Brain microvascular endothelial cell (primary cell): ENCODE data around the gene LUZP2.

Source experiments
- DNase-seq: peaks from one replicate; pipeline ENCODE4 v3.0.0-alpha.2; 2020
- H3K27ac ChIP-seq: fragments of 250-450 bp; sonication (Bioruptor Pico); 2 replicates; pipeline ENCODE4 v1.5.1; 2020; ENCODE audit warnings: mild to moderate bottlenecking, moderate library complexity
- H3K27me3 ChIP-seq: fragments of 250-450 bp; sonication (Bioruptor Pico); replicated peaks from 2 replicates; pipeline ENCODE4 v1.5.1; 2020; ENCODE audit warnings: mild to moderate bottlenecking
- H3K36me3 ChIP-seq: fragments of 250-450 bp; sonication (Bioruptor Pico); replicated peaks from 2 replicates; pipeline ENCODE4 v1.5.1; 2020; ENCODE audit warnings: mild to moderate bottlenecking
- H3K4me3 ChIP-seq: 2 replicates; pipeline ENCODE4 v1.5.1; 2011; ENCODE audit warnings: low read depth, mild to moderate bottlenecking, control low read depth, low read length, moderate library complexity
- in situ Hi-C: cut with HindIII; loops from 2 replicates; pipeline ENCODE4 v1.10.0; 2017; ENCODE audit warnings: low sequenced_read_pairs, low pct_ligation_motif_present
- TF ChIP-seq, protein P1 (sequence below): IDR thresholded peaks from 2 replicates; pipeline ENCODE4 v1.5.1; 2011; ENCODE audit warnings: low read depth, mild to moderate bottlenecking, moderate library complexity, low read length, control low read depth, inconsistent platforms; ENCODE audit errors: missing control alignments

Gene LUZP2

DNA sequence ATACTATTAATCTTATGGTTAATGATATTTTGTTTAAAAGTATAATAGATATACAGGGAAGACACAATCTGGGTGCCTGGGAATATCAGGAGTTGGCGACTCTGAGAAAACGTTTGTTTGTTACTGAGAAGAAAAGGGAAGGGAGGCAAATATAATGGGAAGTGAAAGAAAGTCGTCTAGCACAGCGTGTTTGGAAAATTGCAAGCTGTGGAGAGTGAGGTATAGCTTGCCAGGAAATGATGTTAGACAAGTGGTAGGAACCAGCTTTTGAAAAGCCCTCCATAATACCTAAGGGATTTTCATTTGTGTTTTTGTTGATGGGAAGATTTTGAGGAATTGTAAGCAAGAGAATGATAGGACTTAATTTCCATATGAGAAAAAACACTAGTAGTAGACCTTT lies 322.2 kb downstream of the LUZP2 start:
- Histone ChIP-seq H3K36me3 (no peaks in the 10 kb centered on the region), H3K4me3 (no peak overlapping the region), H3K27me3 (no peaks in the 10 kb centered on the region), H3K27ac (no peak overlapping the region)
- TF ChIP-seq, protein P1, sequence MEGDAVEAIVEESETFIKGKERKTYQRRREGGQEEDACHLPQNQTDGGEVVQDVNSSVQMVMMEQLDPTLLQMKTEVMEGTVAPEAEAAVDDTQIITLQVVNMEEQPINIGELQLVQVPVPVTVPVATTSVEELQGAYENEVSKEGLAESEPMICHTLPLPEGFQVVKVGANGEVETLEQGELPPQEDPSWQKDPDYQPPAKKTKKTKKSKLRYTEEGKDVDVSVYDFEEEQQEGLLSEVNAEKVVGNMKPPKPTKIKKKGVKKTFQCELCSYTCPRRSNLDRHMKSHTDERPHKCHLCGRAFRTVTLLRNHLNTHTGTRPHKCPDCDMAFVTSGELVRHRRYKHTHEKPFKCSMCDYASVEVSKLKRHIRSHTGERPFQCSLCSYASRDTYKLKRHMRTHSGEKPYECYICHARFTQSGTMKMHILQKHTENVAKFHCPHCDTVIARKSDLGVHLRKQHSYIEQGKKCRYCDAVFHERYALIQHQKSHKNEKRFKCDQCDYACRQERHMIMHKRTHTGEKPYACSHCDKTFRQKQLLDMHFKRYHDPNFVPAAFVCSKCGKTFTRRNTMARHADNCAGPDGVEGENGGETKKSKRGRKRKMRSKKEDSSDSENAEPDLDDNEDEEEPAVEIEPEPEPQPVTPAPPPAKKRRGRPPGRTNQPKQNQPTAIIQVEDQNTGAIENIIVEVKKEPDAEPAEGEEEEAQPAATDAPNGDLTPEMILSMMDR: no peak
- DNase-seq: no peak
- in situ Hi-C loops: no loop called here

DNA sequence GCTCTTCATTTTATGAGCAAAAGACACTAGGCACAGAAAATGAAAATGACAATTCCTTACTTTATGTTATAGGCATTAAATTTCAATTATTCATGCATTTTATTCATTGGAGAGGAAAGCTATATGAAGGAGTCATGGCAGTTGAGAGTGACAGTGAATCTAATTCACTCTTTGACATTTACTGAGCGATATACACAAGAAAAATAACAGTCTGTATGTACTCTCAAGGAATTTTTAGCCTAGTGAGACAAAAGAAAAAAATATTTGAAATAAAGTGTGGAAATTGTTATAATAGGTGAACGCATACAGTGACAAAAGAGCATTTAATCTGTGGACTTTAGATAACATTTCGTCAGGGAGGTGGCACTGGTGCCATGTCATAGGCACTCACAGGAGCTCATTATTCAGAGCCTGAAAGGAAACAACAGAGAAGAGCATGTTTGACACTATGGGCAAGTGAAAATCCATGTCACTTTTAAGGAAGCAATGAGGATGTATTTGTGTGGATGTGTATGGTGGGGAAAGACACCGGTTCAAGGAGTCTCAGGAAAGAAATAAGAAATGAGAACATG lies 323.1 kb downstream of the LUZP2 start:
- in situ Hi-C loops: no loop called here
- no peak overlapping the region for H3K4me3 ChIP-seq
- TF ChIP-seq, protein P1: no peak
- H3K27me3 ChIP-seq: no peaks in the 10 kb centered on the region
- H3K27ac ChIP-seq: no peak overlapping the region
- no peak for DNase-seq
- H3K36me3 ChIP-seq: no peaks in the 10 kb centered on the region

DNA sequence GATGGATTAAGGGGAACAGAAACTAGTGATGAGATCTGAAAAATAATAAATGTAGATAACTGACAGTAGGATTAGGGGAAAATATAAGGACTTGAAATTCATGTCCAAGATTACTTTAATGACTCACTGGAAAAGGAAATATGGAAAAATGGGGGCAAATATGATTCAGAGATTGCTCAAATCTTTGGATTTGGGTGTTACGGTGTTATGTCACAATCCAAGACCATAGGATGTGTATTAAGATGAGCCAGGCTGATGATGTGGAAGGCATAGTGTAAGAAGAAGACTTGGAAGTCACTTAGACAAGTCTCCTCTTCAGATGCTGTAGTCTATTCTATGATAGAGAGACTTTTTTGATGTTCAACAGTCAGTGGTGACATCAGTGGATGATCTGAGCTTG lies 323.7 kb downstream of the LUZP2 start:
- no peak overlapping the region for H3K4me3 ChIP-seq
- no peaks in the 10 kb centered on the region for H3K36me3 ChIP-seq
- TF ChIP-seq, protein P1: no peak
- no peak for DNase-seq
- in situ Hi-C loops: no loop called here
- no peaks in the 10 kb centered on the region for H3K27me3 ChIP-seq
- H3K27ac ChIP-seq: no peak overlapping the region

DNA sequence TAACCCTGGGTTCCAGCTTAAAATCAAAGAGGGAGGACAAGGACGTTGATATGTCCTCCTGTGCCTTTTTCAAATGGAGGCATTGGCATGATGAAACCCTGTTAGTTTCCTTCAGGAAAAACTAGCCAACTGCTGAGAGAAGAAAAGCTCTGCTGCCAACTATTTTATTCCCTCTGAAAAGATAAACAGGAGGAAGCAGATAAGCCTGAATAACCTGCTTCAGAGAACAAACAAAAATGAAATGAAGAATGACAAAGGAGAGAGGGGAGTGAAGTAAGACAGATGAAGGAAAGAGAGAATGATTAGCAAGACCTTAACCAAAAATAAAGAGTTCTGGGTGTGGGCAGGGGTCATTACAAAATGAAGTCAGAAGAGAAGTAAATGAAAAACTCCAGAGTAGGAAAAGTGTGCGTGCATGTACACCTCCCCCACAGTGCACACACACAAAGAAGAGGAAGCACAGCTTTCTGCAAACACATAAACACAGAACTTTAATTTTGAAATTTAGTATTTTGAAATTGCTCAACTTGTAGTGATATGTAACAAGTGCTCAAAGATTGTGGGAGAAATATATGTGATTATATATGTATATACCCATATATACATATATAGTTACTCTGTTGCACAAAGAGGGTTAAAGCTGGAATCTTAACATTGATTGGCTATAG lies 332.2 kb downstream of the LUZP2 start:
- Histone ChIP-seq H3K36me3 (no peaks in the 10 kb centered on the region), H3K27me3 (no peaks in the 10 kb centered on the region), H3K4me3 (no peak overlapping the region), H3K27ac (no peak overlapping the region)
- in situ Hi-C loops: no loop called here
- no peak for DNase-seq
- TF ChIP-seq, protein P1: no peak

DNA sequence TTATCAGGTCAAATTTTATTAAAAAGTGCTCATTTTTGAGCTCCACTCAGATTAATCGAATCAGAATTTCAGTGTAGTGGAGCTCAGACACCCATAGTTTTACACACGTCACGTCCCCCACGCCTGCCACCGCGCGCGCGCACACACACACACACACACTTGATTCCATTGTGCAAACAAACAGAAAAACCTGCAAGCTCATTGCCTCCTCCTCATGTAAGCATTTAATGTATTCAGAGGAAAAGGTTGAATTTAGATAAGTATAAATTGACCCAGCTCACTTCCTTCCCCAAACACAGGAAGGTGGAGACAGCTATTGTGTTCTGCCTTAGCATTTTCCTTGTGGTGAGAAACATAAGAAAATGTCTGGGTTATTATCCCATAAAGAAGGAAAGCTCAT lies 336.7 kb downstream of the LUZP2 start:
- TF ChIP-seq, protein P1: no peak
- in situ Hi-C loops: no loop called here
- Histone ChIP-seq H3K4me3 (no peak overlapping the region), H3K27me3 (no peaks in the 10 kb centered on the region), H3K36me3 (no peaks in the 10 kb centered on the region), H3K27ac (no peak overlapping the region)
- DNase-seq: no peak

DNA sequence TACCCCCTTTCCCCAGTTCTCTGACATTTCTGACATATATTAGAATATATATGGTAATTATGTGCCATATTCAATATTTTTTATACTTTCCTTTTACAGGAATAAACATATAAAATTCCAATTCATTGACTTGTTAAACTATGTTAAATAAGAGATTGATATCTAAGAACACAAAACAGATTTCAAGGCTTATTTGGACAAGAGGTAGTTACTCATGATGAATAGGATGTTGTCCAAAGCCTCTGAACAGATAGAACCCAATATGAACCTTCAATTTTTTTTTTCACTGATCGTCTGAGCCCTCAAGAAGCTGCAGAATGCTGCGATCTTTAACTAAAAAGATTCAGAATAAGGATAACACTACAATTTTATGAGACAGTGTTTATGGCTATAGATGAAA lies 340.3 kb downstream of the LUZP2 start:
- Histone ChIP-seq H3K27me3 (no peaks in the 10 kb centered on the region), H3K4me3 (no peak overlapping the region), H3K36me3 (no peaks in the 10 kb centered on the region), H3K27ac (no peak overlapping the region)
- TF ChIP-seq, protein P1: no peak
- DNase-seq: no peak
- in situ Hi-C loops: no loop called here
